H1 (cell line): ENCODE results near the gene FAM222B. TPM values are rescaled to one million over a fixed set of nuclear protein-coding genes. Genes with fewer than 3 reads are reported as not detected.

Experiments used
- ATF2 ChIP-seq: IDR thresholded peaks from 2 replicates; pipeline ENCODE4 v1.6.1; 2012; ENCODE audit warnings: low read length, inconsistent platforms
- BACH1 ChIP-seq: IDR thresholded peaks from 2 replicates; pipeline ENCODE4 v1.6.1; 2012; ENCODE audit warnings: low read length, improper control_type of control experiment
- CHD1 ChIP-seq: IDR thresholded peaks from 2 replicates; pipeline ENCODE4 v1.6.1; 2012; ENCODE audit warnings: low read depth, low read length, improper control_type of control experiment
- CHD2 ChIP-seq: IDR thresholded peaks from 2 replicates; pipeline ENCODE4 v1.6.1; 2012; ENCODE audit warnings: low read length, improper control_type of control experiment
- CTBP2 ChIP-seq: IDR thresholded peaks from 2 replicates; pipeline ENCODE4 v1.7.0; 2011; ENCODE audit warnings: borderline replicate concordance, mild to moderate bottlenecking, moderate library complexity, mixed read lengths, low read length; ENCODE audit not compliant: insufficient read depth, insufficient read length
- EP300 ChIP-seq, 2 experiments: IDR thresholded peaks; 1 replicate in 1 of 2; 2 replicates in 1 of 2; pipeline ENCODE4 v1.6.1; 2011 to 2012; ENCODE audit warnings: low read depth in 2 of 2, low read length in 2 of 2, mild to moderate bottlenecking in 2 of 2, borderline replicate concordance in 1 of 2, inconsistent platforms in 1 of 2, moderate library complexity in 1 of 2
- EZH2 ChIP-seq: fragments of 200-600 bp; sonication (generic); IDR thresholded peaks from 2 replicates; pipeline ENCODE4 v1.7.1; 2012; ENCODE audit warnings: low read depth, mild to moderate bottlenecking, moderate library complexity, low read length, inconsistent platforms; ENCODE audit not compliant: severe bottlenecking
- JUN ChIP-seq: IDR thresholded peaks from 2 replicates; pipeline ENCODE4 v1.6.1; 2011; ENCODE audit warnings: low read depth, mild to moderate bottlenecking, improper control_type of control experiment, low read length
- KDM4A ChIP-seq: IDR thresholded peaks from one replicate; pipeline ENCODE4 v1.7.1; 2012; ENCODE audit warnings: low read depth, mild to moderate bottlenecking, moderate library complexity, low read length, inconsistent platforms; ENCODE audit not compliant: severe bottlenecking
- POU5F1 ChIP-seq: IDR thresholded peaks from 2 replicates; pipeline ENCODE4 v1.6.1; 2011; ENCODE audit warnings: low read depth, mild to moderate bottlenecking, low read length, moderate library complexity
- RAD21 ChIP-seq, 2 experiments: IDR thresholded peaks in 1 of 2; conservative IDR thresholded peaks in 1 of 2; 2 replicates each; pipeline ENCODE4 v1.6.1; 2011; ENCODE audit warnings: low read depth in 2 of 2, low read length in 2 of 2, improper control_type of control experiment in 1 of 2, inconsistent platforms in 1 of 2, mild to moderate bottlenecking in 1 of 2, moderate library complexity in 1 of 2
- RBBP5 ChIP-seq: IDR thresholded peaks from 2 replicates; pipeline ENCODE4 v1.7.1; 2012; ENCODE audit warnings: low read depth, mild to moderate bottlenecking, inconsistent platforms, low read length, moderate library complexity, borderline replicate concordance
- RNF2 ChIP-seq: fragments of 200-900, 300-1000 bp; sonication (generic); IDR thresholded peaks from 2 replicates; pipeline ENCODE4 v1.7.1; 2016; ENCODE audit warnings: borderline replicate concordance, low read depth, mild to moderate bottlenecking, antibody characterized with exemption, low read length; ENCODE audit not compliant: poor library complexity, severe bottlenecking; ENCODE audit errors: missing control alignments
- SP1 ChIP-seq: IDR thresholded peaks from 2 replicates; pipeline ENCODE4 v1.6.1; 2011; ENCODE audit warnings: low read depth, low read length
- SP4 ChIP-seq: IDR thresholded peaks from 2 replicates; pipeline ENCODE4 v1.6.1; 2012; ENCODE audit warnings: low read length, inconsistent platforms
- SRF ChIP-seq: IDR thresholded peaks from 2 replicates; pipeline ENCODE4 v1.6.1; 2011; ENCODE audit warnings: mild to moderate bottlenecking, low read depth, low read length, moderate library complexity
- TAF1 ChIP-seq: IDR thresholded peaks from 2 replicates; pipeline ENCODE4 v1.6.1; 2011; ENCODE audit warnings: mild to moderate bottlenecking, low read depth, low read length
- TAF7 ChIP-seq: optimal IDR thresholded peaks from 2 replicates; pipeline ENCODE3; 2011; ENCODE audit warnings: low read depth, mild to moderate bottlenecking, inconsistent platforms, low read length, moderate library complexity, borderline replicate concordance
- TCF12 ChIP-seq: IDR thresholded peaks from 2 replicates; pipeline ENCODE4 v1.6.1; 2011; ENCODE audit warnings: low read depth, mild to moderate bottlenecking, low read length
- polyA plus RNA-seq, 7 experiments: library from polyadenylated mRNA; depleted of rRNA in 3 of 7; stranded (reverse) in 5 of 7; unstranded in 2 of 7; fragments of >200 nt in 5 of 7; fragments of 200-250 nt in 2 of 7; gene quantifications; 1 replicate in 5 of 7; 2 replicates in 1 of 7; 4 replicates in 1 of 7; pipeline versions ENCODE4 v1.2.1 to v1.2.3, GENCODE V29; 2011 to 2013; ENCODE audit warnings: missing spikeins in 2 of 7, mixed read lengths in 2 of 7
- total RNA-seq: library from RNA; stranded (reverse); fragmentation: NEBNext Ultra II Directional; extraction: Animal tissue kit (Norgen Biotek cat#: 25700); gene quantifications from 2 replicates; pipeline ENCODE4 v1.2.1, GENCODE V29; 2021
- TF ChIP-seq, protein P1 (sequence below): IDR thresholded peaks from 2 replicates; pipeline ENCODE4 v1.6.1; 2012; ENCODE audit warnings: inconsistent platforms

Gene FAM222B
- total and polyA plus RNA-seq, 2 of the 8 experiments (the other 6 are each of a cell fraction or from before 2014, with no cell fraction given), result 42.1 to 81.7 TPM

GRCh38 chr17:28726627-28727491 is 115.7 kb downstream of the FAM222B start (continued):
- TF ChIP-seq ATF2 (no peak), JUN (no peak), RNF2 (no peak), KDM4A (peak; percentile 21), RBBP5 (0 out of 2 replicates have a peak, but pooled peaks have one; percentile 38), SP1 (0 out of 2 replicates have a peak, but pooled peaks have one; percentile 57), TAF7 (peak; percentile 95), CHD2 (peak; percentile 39; the same call in 1 of the 2 replicates), EZH2 (no peak), TCF12 (peak; percentile 87; the same call in 1 of the 2 replicates), SRF (0 out of 2 replicates have a peak, but pooled peaks have one; percentile 23), BACH1 (no peak), TAF1 (peak; percentile 68), POU5F1 (no peak), SP4 (no peak), RAD21 (IDR thresholded peaks at IDR 0.05 in 1 of 2, conservative IDR thresholded peaks at IDR 0.05 in 1 of 2; ENCODE audit: low read depth in 2 of 2, low read length in 2 of 2) (peak; percentile 98 to 99), CHD1 (no peak), CTBP2 (no peak), EP300 (IDR thresholded peaks at IDR 0.05; ENCODE audit: borderline replicate concordance in 1 of 2, low read depth in 2 of 2, low read length in 2 of 2) (peak in 1 of 2 experiments; percentile 70; a peak in 1 of 3 replicates)
- TF ChIP-seq, protein P1, sequence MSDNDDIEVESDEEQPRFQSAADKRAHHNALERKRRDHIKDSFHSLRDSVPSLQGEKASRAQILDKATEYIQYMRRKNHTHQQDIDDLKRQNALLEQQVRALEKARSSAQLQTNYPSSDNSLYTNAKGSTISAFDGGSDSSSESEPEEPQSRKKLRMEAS, result peak; percentile 46; the same call in 1 of the 2 replicates
